ENCODE data around the gene WASF2. TPM values are rescaled to one million over a fixed set of nuclear protein-coding genes. Genes with fewer than 3 reads are reported as not detected.

WASF2 gene
- total RNA-seq, 1 experiment from 2014 or later = 20.7 TPM

DNA sequence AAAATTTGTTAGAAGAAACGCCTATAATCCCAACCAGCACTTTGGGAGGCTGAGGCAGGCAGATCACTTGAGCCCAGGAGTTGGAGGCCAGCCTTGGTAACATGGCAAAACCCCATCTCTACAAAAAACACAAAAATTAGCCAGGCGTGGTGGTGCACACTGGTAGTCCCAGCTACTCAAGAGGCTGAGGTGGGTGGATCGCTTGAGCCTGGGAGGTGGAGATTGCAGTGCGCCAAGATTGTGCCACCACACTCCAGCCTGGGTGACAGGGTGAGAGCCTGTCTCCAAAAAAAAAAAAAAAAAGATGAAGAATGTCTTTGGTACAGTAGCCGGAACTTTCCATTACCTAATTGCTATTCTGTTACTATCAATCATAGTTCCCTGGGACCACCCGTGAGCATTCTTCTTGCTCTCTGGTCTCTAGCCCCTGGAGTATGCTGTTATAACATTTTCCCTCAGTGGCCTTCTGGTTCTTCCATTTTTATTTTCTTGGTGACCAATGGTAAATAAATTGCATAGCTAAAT is 43.4 kb downstream of the WASF2 start:
- intact Hi-C loops (cut with micrococcal nuclease) = no loop called here
- ChIA-PET POLR2A (ENCODE audit: unreplicated experiment) (no interaction called here), CTCF (no interaction called here)
- BruUV-seq (replicated peaks) = no TSS peak
- Histone ChIP-seq H3K9me2 (replicated peaks; ENCODE audit: low read length) (no peaks in the 10 kb centered on the region), H3F3A (ENCODE audit: low read length, unreplicated experiment) (no peaks in the 10 kb centered on the region), H3K79me2 (ENCODE audit: low read length) (peaks cover 73% of the 10 kb centered on the region), H3K4me2 (ENCODE audit: low read length) (no peak overlapping the region), H3K9me3 (ENCODE audit: low read length) (no peaks in the 10 kb centered on the region), H4K20me1 (ENCODE audit: low read length) (0 out of 2 replicates have a peak, but pooled peaks cover 12% of the 10 kb centered on the region), H3K4me3 (ENCODE audit: low read length) (no peak overlapping the region), H3K4me1 (ENCODE audit: insufficient read depth, low read length) (no peaks in the 10 kb centered on the region), H3K27me3 (ENCODE audit: low read length) (no peaks in the 10 kb centered on the region), H3K27ac (ENCODE audit: low read length) (no peak overlapping the region), H2AFZ (ENCODE audit: low read length) (no peak overlapping the region), H3K36me3 (ENCODE audit: low read depth, low read length) (no peaks in the 10 kb centered on the region; the same call in 1 of the 2 replicates), H3K9ac (ENCODE audit: low read length) (no peak overlapping the region)
- TF ChIP-seq EZH2 (IDR thresholded peaks at IDR 0.05; ENCODE audit: low read length, unreplicated experiment) (no peak), EZH2phosphoT487 (IDR thresholded peaks at IDR 0.05; ENCODE audit: borderline replicate concordance, low read length) (no peak), CTCF (conservative IDR thresholded peaks at IDR 0.05; ENCODE audit: low read depth, low read length) (no peak)
- no peak for ATAC-seq
- no peak for DNase-seq

GRCh38 chr1:27445177-27445936 is 44.6 kb downstream of the WASF2 start:
- no peaks in the 10 kb centered on the region for H3K9me3 ChIP-seq (ENCODE audit: low read length)
- H3K9ac ChIP-seq (ENCODE audit: low read length) = no peak overlapping the region
- H3K4me3 ChIP-seq (ENCODE audit: low read length) = no peak overlapping the region
- no peak overlapping the region for H3K27ac ChIP-seq (ENCODE audit: low read length)
- peaks cover 3% of the 10 kb centered on the region for H3K36me3 ChIP-seq (ENCODE audit: low read depth, low read length)
- POLR2A ChIA-PET (ENCODE audit: unreplicated experiment) = no interaction called here
- TF ChIP-seq EZH2 (IDR thresholded peaks at IDR 0.05; ENCODE audit: low read length, unreplicated experiment) (no peak), EZH2phosphoT487 (IDR thresholded peaks at IDR 0.05; ENCODE audit: borderline replicate concordance, low read length) (no peak), CTCF (conservative IDR thresholded peaks at IDR 0.05; ENCODE audit: low read depth, low read length) (no peak)
- no TSS peak for BruUV-seq (replicated peaks)
- no peaks in the 10 kb centered on the region for H3K4me1 ChIP-seq (ENCODE audit: insufficient read depth, low read length)
- H3K27me3 ChIP-seq (ENCODE audit: low read length) = no peaks in the 10 kb centered on the region
- H3K79me2 ChIP-seq (ENCODE audit: low read length) = peaks cover 67% of the 10 kb centered on the region
- no peaks in the 10 kb centered on the region for H3F3A ChIP-seq (ENCODE audit: low read length, unreplicated experiment)
- H3K9me2 ChIP-seq (replicated peaks; ENCODE audit: low read length) = no peaks in the 10 kb centered on the region
- DNase-seq (no peak), ATAC-seq (no peak)
- H3K4me2 ChIP-seq (ENCODE audit: low read length) = no peak overlapping the region
- no peak overlapping the region for H2AFZ ChIP-seq (ENCODE audit: low read length)
- 0 out of 2 replicates have a peak, but pooled peaks cover 7% of the 10 kb centered on the region for H4K20me1 ChIP-seq (ENCODE audit: low read length)
- CTCF ChIA-PET = no interaction called here
- intact Hi-C loops (cut with micrococcal nuclease) = no loop called here

DNA sequence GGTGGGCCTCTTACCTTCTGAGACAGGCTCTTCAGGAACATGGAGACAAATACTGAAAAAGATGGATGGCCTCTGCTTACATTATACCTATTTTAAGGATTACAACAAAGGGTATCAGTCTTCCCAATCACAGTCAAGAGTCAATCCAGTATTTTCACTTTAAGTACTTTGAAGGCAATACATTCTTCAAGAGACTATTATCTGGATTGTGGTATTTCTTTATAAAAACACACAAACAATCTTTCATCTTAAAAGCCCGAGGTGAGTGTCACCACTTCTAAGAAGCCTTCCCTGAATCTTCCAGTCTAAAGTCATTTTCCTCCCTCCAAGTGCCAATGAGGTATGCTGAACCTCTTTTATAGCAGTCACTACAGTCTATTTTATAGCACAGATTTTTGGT is 45.3 kb downstream of the WASF2 start:
- Histone ChIP-seq H3K4me2 (ENCODE audit: low read length) (no peak overlapping the region), H3K9me2 (replicated peaks; ENCODE audit: low read length) (no peaks in the 10 kb centered on the region), H4K20me1 (ENCODE audit: low read length) (0 out of 2 replicates have a peak, but pooled peaks cover 7% of the 10 kb centered on the region), H3F3A (ENCODE audit: low read length, unreplicated experiment) (no peaks in the 10 kb centered on the region), H3K79me2 (ENCODE audit: low read length) (peaks cover 67% of the 10 kb centered on the region), H3K27me3 (ENCODE audit: low read length) (no peaks in the 10 kb centered on the region), H3K9ac (ENCODE audit: low read length) (no peak overlapping the region), H3K9me3 (ENCODE audit: low read length) (no peaks in the 10 kb centered on the region), H3K36me3 (ENCODE audit: low read depth, low read length) (peaks cover 5% of the 10 kb centered on the region), H3K4me1 (ENCODE audit: insufficient read depth, low read length) (no peaks in the 10 kb centered on the region), H3K27ac (ENCODE audit: low read length) (no peak overlapping the region), H2AFZ (ENCODE audit: low read length) (no peak overlapping the region), H3K4me3 (ENCODE audit: low read length) (no peak overlapping the region)
- no peak for ATAC-seq
- intact Hi-C loops (cut with micrococcal nuclease) = no loop called here
- BruUV-seq (replicated peaks) = no TSS peak
- no peak for TF ChIP-seq EZH2phosphoT487 (IDR thresholded peaks at IDR 0.05; ENCODE audit: borderline replicate concordance, low read length)
- no peak for TF ChIP-seq CTCF (conservative IDR thresholded peaks at IDR 0.05; ENCODE audit: low read depth, low read length)
- TF ChIP-seq EZH2 (IDR thresholded peaks at IDR 0.05; ENCODE audit: low read length, unreplicated experiment) = no peak
- ChIA-PET CTCF (no interaction called here), POLR2A (ENCODE audit: unreplicated experiment) (no interaction called here)
- no peak for DNase-seq

Data from PC-3 (cell line).